HG02943 (cell line): Measurements from ENCODE around the gene CEBPG.

Experiments used
- ATAC-seq: cut with Tn5 transposase; IDR thresholded peaks from one replicate; pipeline ENCODE4 v1.9.1; 2021; ENCODE audit warnings: mild to moderate bottlenecking, low read depth, moderate library complexity; ENCODE audit not compliant: unreplicated experiment

CEBPG gene

DNA sequence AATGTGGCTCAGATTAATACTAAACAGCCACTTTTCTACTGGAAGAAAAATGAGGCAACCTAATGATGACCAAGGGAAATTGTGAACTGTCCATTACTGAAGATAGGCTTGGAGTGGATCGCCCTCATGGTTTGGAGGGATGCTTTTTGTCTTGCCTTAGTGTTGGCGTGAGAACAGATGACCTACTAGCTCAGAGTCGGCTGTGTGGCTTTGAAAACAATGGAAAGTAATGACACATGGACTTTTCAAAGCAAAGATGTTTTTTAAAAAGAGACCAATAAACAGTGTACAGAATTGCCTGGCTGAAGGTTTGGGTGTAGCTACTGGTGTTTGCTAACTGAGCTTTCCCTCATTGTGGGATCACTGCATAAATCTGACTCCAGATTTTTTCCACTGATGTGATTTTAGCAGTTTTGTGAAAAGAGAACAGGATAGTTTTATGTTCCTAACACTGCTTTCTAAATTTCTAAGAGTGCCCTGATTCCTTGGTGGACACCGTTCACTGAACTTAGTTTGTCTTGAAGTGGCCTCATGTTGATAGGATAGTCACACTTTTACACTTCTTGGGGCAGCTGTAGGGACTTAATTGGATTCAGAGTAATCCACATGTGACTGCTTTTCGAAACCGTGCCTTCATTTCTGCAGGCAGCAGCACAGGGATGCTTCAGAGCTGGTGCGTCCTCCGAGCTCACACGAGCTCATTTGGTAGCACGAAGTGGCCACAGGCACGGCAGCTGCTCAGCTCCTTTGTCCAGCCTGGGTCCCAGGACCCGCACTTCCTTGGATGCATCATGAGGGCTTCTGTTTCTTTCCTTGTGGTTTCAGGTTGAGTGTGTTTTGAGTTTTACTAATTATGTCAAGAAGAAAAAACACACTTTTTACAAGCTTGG lies 4.3 kb downstream of the CEBPG start:
- no peak for ATAC-seq

DNA sequence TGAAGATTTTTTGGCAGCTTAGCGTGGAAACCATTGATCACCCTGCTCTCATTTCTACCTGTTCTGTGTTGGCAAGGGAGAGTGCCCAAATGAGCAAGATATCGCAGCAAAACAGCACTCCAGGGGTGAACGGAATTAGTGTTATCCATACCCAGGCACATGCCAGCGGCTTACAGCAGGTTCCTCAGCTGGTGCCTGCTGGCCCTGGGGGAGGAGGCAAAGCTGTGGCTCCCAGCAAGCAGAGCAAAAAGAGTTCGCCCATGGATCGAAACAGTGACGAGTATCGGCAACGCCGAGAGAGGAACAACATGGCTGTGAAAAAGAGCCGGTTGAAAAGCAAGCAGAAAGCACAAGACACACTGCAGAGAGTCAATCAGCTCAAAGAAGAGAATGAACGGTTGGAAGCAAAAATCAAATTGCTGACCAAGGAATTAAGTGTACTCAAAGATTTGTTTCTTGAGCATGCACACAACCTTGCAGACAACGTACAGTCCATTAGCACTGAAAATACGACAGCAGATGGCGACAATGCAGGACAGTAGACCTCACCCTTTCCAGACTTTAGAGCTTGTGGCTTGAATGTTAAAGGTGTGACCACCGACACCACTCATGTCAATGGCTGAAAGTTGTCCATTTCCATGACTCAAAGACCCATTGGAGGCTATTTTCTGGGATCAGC lies 5.8 kb downstream of the CEBPG start:
- no peak for ATAC-seq

DNA sequence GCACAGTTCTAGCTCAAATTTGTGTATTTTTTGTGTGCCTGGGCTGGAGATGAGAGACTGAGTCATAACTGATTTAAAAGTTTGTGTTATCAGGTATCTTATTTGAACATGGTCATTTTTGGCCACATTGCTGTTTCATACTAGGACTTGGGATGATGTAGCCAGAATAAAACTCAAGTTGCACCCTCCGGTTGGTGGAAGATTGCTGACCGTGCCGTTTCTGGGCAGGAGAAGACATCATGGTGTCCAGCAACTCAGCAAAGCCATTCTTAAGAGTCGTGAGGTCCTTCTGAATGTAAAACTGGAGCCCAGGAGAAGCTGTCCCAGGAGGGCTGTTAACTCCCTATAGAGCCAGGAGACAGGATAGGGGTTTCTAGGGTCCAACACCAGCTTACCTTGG lies 7.6 kb downstream of the CEBPG start:
- no peak for ATAC-seq

DNA sequence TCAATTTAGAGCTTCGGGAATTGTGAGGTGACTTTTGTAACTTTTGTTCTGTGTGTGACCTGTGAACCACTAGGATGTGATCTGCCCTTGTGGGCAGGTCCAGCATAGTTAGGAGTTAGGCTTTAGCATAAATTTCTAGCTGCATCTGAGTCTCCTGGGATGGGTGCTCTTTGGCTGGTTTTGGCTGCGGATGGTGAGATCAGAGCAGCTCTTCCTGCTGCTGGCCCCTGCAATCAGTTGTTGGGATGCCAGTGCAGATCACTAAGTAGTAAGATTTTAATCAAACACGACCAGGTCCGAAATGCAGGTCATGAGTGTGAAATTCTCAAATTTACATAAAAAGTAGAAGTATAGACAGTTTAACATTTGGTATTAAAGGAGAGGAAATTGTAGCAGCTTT lies 8.5 kb downstream of the CEBPG start:
- no peak for ATAC-seq

DNA sequence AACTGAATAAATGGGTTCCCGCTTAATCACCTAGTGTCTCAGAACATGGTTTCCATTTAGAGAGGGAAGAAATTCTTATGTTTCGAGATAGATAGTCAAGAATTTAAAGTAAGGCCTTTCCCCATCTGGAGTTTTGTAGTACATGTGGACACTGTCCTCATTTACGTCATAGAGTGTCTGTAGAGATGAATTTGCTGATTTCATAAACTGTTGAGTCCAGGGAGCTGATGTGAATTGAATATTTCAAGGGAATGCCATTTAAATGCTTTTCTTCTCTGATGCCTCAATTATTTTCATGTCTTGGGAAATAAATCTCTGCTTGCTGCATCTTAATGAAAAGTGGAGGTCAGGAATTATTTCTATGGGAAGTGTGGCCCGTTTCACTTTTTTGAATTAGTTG lies 9.5 kb downstream of the CEBPG start:
- ATAC-seq = no peak

DNA sequence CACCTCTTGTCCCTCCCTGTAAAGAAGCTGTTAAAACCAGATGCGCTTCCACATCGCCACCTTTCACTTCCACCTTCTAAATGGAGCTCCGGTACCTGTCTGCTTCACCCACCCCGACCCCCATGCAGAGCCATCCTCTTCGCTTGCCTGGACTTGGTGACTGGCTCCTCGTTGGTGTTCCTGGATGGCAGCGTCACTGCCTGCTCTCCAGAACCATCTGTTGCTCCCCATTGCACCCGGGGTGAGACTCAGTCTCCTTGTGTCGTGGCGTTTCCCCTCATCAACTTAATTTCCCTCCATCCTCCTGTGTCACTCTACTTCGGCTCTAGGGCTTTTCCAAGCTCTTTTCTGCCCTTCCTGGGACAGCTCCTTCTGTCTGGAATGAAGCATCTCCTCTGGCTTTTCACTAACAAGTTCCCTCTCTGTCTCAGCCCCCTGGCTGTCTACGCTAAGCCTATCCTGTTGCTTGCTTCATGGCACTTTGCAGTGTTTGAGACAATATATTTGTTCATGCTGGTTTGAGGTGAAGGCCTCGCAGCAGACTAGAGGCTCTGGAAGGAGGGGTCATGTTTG lies 10.3 kb downstream of the CEBPG start:
- no peak for ATAC-seq

DNA sequence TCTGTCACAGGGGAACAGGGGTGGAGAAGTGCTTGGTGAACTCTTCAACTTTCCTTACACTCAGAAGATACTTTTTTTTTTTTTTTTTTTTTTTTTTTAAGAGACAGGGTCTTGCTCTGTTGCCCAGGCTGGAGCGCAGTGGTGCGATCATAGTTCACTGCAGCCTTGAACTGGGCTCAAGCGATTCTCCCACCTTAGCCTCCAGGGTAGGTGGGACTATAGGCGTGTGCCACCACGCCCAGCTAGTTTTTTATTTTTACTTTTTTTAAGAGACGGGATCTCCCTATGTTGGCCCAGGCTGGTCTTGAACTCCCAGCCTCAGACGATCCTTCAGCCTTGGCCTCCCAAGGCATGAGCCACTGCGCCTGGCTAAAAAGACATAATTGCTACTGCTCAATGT lies 11.5 kb downstream of the CEBPG start:
- no peak for ATAC-seq

DNA sequence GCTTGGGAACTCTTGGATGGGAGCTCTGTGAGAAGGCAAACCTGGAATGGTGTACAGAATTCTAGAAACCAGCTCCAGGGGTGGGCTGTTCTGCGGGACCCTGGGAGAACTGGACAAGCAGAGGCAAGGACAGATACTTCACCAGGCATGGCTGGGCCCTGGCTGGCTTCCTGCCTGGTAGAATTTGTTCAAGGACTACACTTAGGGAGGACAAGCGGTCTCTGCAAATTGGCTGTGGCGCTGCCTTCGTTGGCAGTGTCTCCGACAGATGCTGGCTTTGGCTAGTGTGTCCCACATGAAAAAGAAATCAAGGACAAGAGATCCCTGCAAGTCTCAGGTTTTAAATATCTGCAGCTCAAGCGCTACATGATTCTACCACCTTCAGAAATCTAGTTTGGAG lies 12.4 kb downstream of the CEBPG start:
- ATAC-seq = no peak

DNA sequence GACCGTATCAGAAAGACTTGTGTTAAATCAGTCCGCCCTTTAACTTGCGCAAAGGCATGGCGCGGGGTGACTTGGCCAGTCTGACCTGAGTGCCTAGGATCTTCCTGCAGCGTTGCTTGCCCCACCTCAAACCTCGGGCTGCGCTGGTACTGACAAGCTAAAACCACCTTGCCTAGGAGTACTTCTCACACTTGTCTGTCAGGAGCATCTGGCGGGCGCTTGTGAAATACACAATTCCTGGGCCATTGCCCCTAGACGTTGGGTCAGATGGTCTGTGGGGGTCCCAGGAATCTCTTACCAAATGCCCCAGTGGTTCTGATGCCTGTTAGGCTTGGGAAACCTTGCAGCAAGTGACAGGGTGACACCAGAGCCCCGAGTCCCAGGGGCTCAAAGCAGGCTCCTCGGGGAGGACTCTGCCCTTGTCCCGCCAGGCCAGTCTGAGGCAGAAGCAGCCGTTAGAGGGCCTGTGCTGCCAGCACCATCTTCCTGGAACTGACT lies 12.9 kb downstream of the CEBPG start:
- ATAC-seq = no peak

DNA sequence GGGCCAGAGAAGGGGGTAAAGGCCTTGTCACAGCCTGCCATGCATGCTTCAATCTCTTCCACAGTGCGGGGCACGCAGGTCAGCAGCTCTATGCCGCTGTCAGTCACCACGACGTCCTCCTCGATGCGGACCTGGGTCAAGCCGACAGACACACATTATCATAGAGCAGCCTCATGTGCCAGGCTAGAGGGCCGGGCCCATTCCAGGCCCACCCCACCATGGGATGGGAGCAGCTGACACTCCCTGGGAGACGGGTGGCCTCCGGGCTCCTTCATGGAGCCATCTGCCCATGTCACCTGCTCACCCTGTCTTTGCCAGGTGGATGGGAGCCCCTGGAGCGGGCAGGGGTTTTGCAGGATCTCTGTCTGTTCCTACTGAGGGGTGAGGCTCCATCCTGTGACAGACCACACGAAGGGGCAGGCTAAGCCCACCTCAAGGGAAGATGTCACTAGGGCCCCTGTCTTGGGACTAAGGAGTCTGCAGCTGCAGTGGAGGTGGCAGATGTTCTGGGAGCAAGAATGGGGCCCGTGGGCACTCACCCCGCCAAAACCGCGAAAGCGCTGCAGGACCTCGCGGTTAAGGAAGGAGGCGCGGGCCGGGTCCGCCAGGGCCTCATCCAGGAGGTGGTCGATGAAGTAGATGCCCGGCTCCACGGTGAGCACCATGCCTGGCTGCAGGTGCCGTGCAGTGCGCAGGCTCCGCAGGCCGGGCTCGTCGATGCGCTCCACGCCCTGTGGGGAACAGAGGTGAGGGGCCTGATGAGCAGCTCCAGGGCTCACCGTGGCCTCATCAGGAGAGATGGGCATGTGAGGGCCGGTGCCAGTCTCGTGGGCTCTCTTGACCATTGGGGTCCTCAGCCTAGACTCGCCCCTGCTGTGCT lies 14.1 kb downstream of the CEBPG start:
- ATAC-seq = no peak

DNA sequence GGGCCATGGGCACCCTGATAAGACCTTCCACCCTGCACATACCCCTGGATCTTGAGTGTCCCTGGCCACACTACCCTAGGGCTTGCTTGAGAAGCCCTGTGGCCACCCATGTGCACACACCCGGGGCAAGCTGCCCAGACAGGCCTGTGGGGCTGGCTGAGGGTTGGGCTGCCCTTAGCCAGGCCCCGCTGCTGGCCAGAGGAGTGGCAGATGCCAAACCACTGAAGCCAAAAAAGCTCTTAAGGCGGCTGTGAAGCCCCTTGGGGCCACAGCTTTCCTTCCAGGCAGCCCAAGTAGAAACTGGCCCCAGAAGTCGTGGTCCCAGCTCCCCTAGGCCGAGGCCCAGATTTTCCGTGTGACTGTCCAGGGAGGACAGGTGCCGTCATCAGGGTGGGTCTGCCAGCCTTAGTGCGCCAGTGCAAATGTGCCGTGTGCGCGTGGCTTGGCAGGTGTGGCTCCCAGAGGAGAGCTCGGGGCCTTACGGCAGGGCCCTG lies 14.8 kb downstream of the CEBPG start:
- ATAC-seq = no peak

DNA sequence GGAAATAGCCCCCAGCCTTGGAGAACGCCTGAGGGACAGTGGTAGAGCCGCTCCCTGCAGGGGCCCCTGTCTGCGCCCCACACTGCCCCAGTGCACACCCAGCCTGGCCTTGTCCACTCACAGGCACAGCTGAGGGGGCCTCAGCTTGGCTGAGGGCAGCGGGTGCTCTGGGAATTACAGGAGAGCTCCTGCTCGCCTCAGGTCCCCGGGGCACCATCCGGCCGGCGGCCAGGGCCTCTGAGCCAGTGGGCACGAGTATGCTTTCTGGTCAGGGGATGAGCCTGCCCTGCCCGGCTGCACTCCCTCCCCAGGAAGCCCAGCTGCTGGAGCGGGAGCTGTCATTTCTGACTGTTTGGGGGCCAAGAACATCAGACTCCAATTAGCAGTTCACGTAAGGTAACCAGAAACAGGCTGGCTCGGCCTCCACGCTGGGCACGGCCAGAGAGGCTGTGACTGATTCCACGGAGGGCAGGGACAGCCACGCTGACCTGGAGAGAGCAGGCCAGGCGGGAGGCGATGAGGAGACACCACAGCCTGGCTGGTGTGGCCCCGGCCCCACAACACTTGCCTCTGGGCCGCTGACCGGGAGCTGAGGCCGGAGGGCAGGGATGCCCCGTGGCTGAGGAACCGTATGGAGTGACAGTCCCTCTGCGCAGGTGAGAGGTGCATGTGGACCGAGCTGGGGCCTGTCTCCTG lies 15.4 kb downstream of the CEBPG start:
- ATAC-seq = no peak

DNA sequence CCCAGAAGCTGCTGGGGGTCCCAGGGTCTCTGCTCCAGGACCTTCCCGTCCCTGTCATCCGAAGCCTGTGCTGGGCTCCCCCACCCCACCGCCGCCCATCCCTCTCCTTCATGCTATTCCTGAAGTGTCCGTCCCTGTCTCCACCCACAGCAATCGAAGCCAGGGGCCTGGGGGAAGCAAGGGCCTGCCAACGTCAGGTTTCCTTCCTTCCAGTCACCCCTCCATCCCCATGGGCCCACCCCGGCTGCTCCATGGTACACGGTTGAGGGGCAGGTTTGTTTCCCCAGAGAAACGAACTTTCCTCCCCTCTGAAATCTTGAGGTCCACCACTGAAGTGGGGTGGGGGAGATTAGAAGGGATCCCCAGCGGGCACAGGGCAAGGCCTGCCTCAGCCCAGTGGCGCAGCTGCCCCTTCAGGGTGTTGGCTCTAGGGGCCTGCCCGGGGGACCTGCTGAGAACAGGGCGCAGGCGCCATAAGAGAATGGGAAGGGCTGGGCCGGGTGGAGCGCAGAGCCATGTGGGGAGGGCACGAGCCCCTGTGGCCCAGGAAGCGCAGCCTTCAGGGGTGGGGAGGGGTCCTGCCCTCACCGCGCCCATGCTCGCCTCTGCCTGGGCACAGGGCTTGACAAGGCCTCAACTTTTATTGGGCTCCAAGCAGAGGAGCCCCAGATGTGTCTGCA lies 16.1 kb downstream of the CEBPG start:
- ATAC-seq = no peak

DNA sequence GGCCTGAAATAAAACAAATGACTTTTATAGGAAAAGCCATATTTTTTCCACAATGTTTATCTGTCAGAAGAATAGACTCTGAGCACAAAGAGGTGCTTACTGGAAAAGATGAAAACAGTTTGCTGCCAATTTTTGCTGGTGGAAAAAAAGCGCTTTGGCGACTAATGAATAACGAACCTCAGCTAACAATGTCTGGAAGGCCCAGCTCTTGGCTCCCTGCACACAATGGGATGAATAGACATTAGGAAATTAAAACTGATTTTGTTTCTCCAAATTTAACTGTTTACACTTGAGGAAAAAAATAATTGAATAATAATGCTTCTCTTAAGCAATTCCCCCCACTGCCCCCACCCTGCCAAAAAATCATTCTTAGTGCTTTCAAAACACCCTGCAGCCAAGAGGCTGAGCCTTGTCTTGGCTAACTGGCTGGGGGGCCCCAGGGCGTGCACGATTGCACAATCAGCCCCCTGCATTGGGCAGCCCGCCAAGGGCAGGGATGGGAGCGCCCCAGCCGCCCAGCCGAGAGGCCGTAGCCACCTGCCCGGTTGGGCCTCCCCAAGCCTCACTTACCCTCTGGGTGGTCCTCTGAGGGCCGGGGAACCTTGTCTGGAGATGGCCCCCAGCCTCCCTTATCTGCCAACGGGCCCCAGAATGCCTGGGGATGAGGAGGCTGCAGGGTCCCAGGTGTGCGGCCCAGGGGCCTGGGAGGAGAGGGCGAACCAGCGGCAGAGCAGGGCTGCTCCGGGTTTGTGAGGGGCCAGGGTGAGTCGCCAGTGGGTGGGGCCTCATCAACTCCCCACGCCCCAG lies 16.8 kb downstream of the CEBPG start:
- ATAC-seq = no peak

DNA sequence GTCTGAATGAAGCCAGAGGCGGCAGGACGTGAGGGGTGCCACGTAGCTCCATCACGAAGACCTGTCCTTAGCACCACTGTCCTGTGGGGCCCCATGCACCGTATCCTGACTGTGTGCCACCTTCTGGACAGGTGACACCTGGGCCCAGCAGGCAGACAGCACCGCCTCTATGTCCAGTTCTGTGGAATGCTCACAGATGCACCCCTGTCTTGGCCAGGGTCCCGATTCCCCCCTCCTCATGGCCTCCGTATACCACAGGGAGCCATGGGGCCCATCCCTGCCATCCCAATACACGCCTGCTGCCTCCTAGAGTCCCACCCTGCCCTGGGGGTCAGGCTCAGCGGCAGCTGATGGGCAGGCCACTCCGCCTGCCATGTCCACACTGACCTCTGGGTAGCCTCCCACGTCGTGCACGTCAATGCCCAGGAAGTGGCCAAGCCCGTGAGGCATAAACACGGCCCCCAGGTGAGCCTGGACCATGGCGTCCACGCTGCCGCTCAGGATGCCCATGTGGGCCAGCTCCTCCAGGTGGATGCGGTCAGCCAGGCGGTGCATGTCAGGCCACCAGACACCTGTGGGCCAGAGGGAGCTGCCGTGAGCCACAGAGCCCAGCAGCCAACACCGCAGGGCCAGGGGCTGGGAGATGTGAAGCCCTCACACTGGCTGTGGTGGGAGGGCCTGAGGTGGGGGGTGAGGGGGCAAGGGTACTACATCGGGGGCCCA lies 17.6 kb downstream of the CEBPG start:
- ATAC-seq = no peak

DNA sequence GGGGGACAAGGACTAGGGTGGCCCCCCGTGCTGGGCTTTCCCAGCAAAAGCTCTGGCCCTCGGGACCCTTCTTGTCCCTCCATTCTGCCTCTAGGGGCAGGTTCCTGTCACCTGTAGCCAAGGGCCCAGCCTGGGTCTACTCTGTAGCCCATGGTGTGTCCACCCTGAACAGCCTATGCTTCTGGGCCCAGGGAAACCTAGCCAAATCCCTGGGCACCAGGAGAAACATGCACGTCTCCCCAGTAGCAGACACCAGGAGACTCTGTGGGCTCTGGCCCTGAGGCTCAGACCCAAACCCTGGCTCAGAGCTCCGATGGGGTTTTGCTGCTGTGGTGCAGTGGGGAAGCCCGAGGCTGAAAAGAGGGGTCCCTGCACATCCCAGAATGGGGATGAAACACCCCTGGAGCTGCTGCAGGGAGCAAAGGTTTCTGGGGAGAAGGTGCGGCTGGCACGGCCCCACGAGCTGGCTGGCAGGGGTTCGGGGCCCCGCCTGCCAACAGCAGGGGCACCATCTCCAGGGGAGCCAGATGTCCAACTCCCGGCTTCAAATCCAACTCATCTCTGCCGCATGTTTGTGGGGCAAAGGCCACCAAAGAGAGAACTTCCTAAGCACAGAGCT lies 18.2 kb downstream of the CEBPG start:
- no peak for ATAC-seq
